ENCODE results near the gene GID8. TPM values are rescaled to one million over a fixed set of nuclear protein-coding genes. Genes with fewer than 3 reads are reported as not detected.

GID8 gene
- total and polyA plus RNA-seq, 2 donors (not counting 3 experiments of a cell fraction or from before 2014, with no cell fraction given): 25.3 to 34.6 TPM

- DNase-seq (ENCODE audit: low read depth, low spot score) (no peak), FAIRE-seq (no peak)
- BruUV-seq (replicated peaks): TSS peak; percentile 35
- H3K36me3 ChIP-seq (ENCODE audit: control insufficient read depth in 2 of 2, extremely low read depth in 1 of 2, insufficient read depth in 2 of 2, low read length in 2 of 2): peaks cover 28 to 46% of the 10 kb centered on the region in 2 experiments
- no peak overlapping the region for H3K4me2 ChIP-seq (ENCODE audit: insufficient read depth, low read length)
- no peak overlapping the region for H3K9ac ChIP-seq (replicated peaks; ENCODE audit: extremely low read depth, insufficient read depth, low read length)
- no peak overlapping the region for H2AFZ ChIP-seq (ENCODE audit: low read depth, low read length)
- ChIA-PET CTCF (interaction anchor here (1.5 to 1.7 kb wide), 3 partner anchors 17 to 79 kb away, joined by 3 to 4 read pairs (median 4); no protein-coding TSS in a partner anchor), POLR2A (no interaction called here)
- H3K4me1 ChIP-seq (ENCODE audit: control insufficient read depth, extremely low read depth, insufficient read depth, low read length): no peaks in the 10 kb centered on the region
- TF ChIP-seq POLR2AphosphoS5 (IDR thresholded peaks at IDR 0.05; ENCODE audit: insufficient read depth, low read depth, low read length) (no peak), CTCF (IDR thresholded peaks at IDR 0.05; ENCODE audit: extremely low read depth in 1 of 2, insufficient read depth in 1 of 2, low read depth in 1 of 2, low read length in 2 of 2) (peak in 1 of 2 donors; percentile 2)
- H3K4me3 ChIP-seq (replicated peaks in 1 of 3; ENCODE audit: insufficient read depth in 1 of 3, low read depth in 1 of 3, low read length in 3 of 3): no peak overlapping the region
- intact Hi-C loops (cut with micrococcal nuclease): no loop called here
- H4K20me1 ChIP-seq (replicated peaks; ENCODE audit: control insufficient read depth, extremely low read depth, insufficient read depth, low read length): no peaks in the 10 kb centered on the region
- no peaks in the 10 kb centered on the region for H3K9me1 ChIP-seq (replicated peaks; ENCODE audit: control insufficient read depth, extremely low read depth, insufficient read depth, low read length)
- no peaks in the 10 kb centered on the region for H3K9me3 ChIP-seq (replicated peaks; ENCODE audit: control insufficient read depth, insufficient read depth, low read length)
- no peaks in the 10 kb centered on the region for H3K27me3 ChIP-seq (ENCODE audit: control insufficient read depth in 2 of 2, insufficient read depth in 2 of 2, low read length in 2 of 2)
- H3K27ac ChIP-seq (ENCODE audit: insufficient read depth, low read depth, low read length): no peak overlapping the region
- no peaks in the 10 kb centered on the region for H3K79me2 ChIP-seq (ENCODE audit: control insufficient read depth, insufficient read depth, low read length)
- dilution Hi-C loops (cut with MboI; ENCODE audit: extremely low pct_ligation_motif_present, low sequenced_read_pairs): no loop called here
Observed at GRCh38 chr20:62893700-62894099, 44.2 kb upstream of the GID8 start.

GRCh38 chr20:62894261-62894660 lies 43.7 kb upstream of the GID8 start:
- Histone ChIP-seq H3K27me3 (ENCODE audit: control insufficient read depth in 2 of 2, insufficient read depth in 2 of 2, low read length in 2 of 2) (no peaks in the 10 kb centered on the region), H3K4me2 (ENCODE audit: insufficient read depth, low read length) (no peak overlapping the region), H3K27ac (ENCODE audit: insufficient read depth, low read depth, low read length) (no peak overlapping the region), H3K4me3 (replicated peaks in 1 of 3; ENCODE audit: insufficient read depth in 1 of 3, low read depth in 1 of 3, low read length in 3 of 3) (no peak overlapping the region), H3K4me1 (ENCODE audit: control insufficient read depth, extremely low read depth, insufficient read depth, low read length) (no peaks in the 10 kb centered on the region), H3K9me1 (replicated peaks; ENCODE audit: control insufficient read depth, extremely low read depth, insufficient read depth, low read length) (no peaks in the 10 kb centered on the region), H3K9ac (replicated peaks; ENCODE audit: extremely low read depth, insufficient read depth, low read length) (no peak overlapping the region), H3K79me2 (ENCODE audit: control insufficient read depth, insufficient read depth, low read length) (no peaks in the 10 kb centered on the region), H4K20me1 (replicated peaks; ENCODE audit: control insufficient read depth, extremely low read depth, insufficient read depth, low read length) (no peaks in the 10 kb centered on the region), H2AFZ (ENCODE audit: low read depth, low read length) (no peak overlapping the region), H3K36me3 (ENCODE audit: control insufficient read depth in 2 of 2, extremely low read depth in 1 of 2, insufficient read depth in 2 of 2, low read length in 2 of 2) (peaks cover 28 to 42% of the 10 kb centered on the region in 2 experiments), H3K9me3 (replicated peaks; ENCODE audit: control insufficient read depth, insufficient read depth, low read length) (no peaks in the 10 kb centered on the region)
- BruUV-seq (replicated peaks): no TSS peak
- dilution Hi-C loops (cut with MboI; ENCODE audit: extremely low pct_ligation_motif_present, low sequenced_read_pairs): no loop called here
- FAIRE-seq (no peak), DNase-seq (ENCODE audit: low read depth, low spot score) (no peak)
- intact Hi-C loops (cut with micrococcal nuclease): no loop called here
- ChIA-PET CTCF (interaction anchor here (1.1 to 1.7 kb wide), 4 partner anchors 12 to 78 kb away, joined by 3 to 4 read pairs (median 4); no protein-coding TSS in a partner anchor), POLR2A (no interaction called here)
- TF ChIP-seq JUN (IDR thresholded peaks at IDR 0.05; ENCODE audit: borderline replicate concordance, insufficient read depth, insufficient read length, low read depth) (no peak), POLR2A (IDR thresholded peaks at IDR 0.05; ENCODE audit: low read depth, low read length) (no peak), POLR2AphosphoS5 (IDR thresholded peaks at IDR 0.05; ENCODE audit: insufficient read depth, low read depth, low read length) (no peak), CTCF (IDR thresholded peaks at IDR 0.05; ENCODE audit: extremely low read depth in 1 of 2, insufficient read depth in 1 of 2, low read depth in 1 of 2, low read length in 2 of 2) (no peak), FOS (IDR thresholded peaks at IDR 0.05; ENCODE audit: borderline replicate concordance, insufficient read depth, low read length) (no peak), MYC (IDR thresholded peaks at IDR 0.05; ENCODE audit: low read depth, low read length) (no peak), GATA2 (IDR thresholded peaks at IDR 0.05; ENCODE audit: insufficient read depth, insufficient read length, low read depth, low read length) (no peak), EZH2 (IDR thresholded peaks at IDR 0.05; ENCODE audit: borderline replicate concordance, low read depth, low read length, severe bottlenecking) (no peak)
- TF ChIP-seq, protein P1, sequence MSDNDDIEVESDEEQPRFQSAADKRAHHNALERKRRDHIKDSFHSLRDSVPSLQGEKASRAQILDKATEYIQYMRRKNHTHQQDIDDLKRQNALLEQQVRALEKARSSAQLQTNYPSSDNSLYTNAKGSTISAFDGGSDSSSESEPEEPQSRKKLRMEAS (IDR thresholded peaks at IDR 0.05; ENCODE audit: insufficient read depth, insufficient read length): no peak
